RCC 7860 (cell line): ENCODE results near the gene RAD50.
"Not testable (repeated sequence)": the region's sequence is repeated elsewhere in the genome, so short reads cannot be mapped to it uniquely, and the experiment has no call there.

Experiments used
- DNase-seq: peaks from one replicate; pipeline ENCODE4 v3.0.0-alpha.2; 2015; ENCODE audit warnings: low spot score
- FAIRE-seq: peaks from 2 replicates; lab custom pipeline; 2012; peaks lifted over from hg19 to GRCh38; lab: Jason Lieb, UNC

The RAD50 gene

GRCh38 chr5:132556153-132556762 lies 519 bp upstream of the RAD50 start:
- FAIRE-seq (no peak), DNase-seq (no peak)

GRCh38 chr5:132557478-132558172 lies 848 bp downstream of the RAD50 start:
- FAIRE-seq (no peak), DNase-seq (peak; percentile 52)

GRCh38 chr5:132559383-132560060 lies 2.7 kb downstream of the RAD50 start:
- FAIRE-seq (no peak), DNase-seq (no peak)

GRCh38 chr5:132561601-132562000 lies 4.8 kb downstream of the RAD50 start:
- FAIRE-seq (no peak), DNase-seq (no peak)

GRCh38 chr5:132564555-132564954 lies 7.8 kb downstream of the RAD50 start:
- not testable (repeated sequence) for DNase-seq, FAIRE-seq

- DNase-seq (no peak), FAIRE-seq (no peak)
These were observed 9.9 kb downstream of the RAD50 start for GRCh38 chr5:132566657-132567056.

GRCh38 chr5:132576123-132576522 lies 19.3 kb downstream of the RAD50 start:
- FAIRE-seq: no peak
- no peak for DNase-seq

- not testable (repeated sequence) for DNase-seq, FAIRE-seq
These were observed 27.8 kb downstream of the RAD50 start for GRCh38 chr5:132584560-132584959.

- no peak for FAIRE-seq
- DNase-seq: no peak
These were observed 29.3 kb downstream of the RAD50 start for GRCh38 chr5:132586063-132586462.

GRCh38 chr5:132589467-132589866 lies 32.7 kb downstream of the RAD50 start:
- DNase-seq: no peak
- FAIRE-seq: no peak

GRCh38 chr5:132591145-132591544 lies 34.4 kb downstream of the RAD50 start:
- DNase-seq: no peak
- no peak for FAIRE-seq

- FAIRE-seq (no peak), DNase-seq (no peak)
These were observed 35.7 kb downstream of the RAD50 start for GRCh38 chr5:132592521-132592920.

GRCh38 chr5:132594170-132594569 lies 37.4 kb downstream of the RAD50 start:
- no peak for FAIRE-seq
- no peak for DNase-seq

- FAIRE-seq (no peak), DNase-seq (no peak)
These were observed 38.8 kb downstream of the RAD50 start for GRCh38 chr5:132595624-132596023.

- no peak for FAIRE-seq
- no peak for DNase-seq
These were observed 44.4 kb downstream of the RAD50 start for GRCh38 chr5:132601071-132601728.

- FAIRE-seq: no peak
- no peak for DNase-seq
These were observed 50.3 kb downstream of the RAD50 start for GRCh38 chr5:132607095-132607494.

GRCh38 chr5:132608107-132608506 lies 51.3 kb downstream of the RAD50 start:
- FAIRE-seq: no peak
- DNase-seq: no peak

GRCh38 chr5:132611965-132612364 lies 55.2 kb downstream of the RAD50 start:
- FAIRE-seq: no peak
- DNase-seq: no peak

- DNase-seq (no peak), FAIRE-seq (no peak)
These were observed 56.1 kb downstream of the RAD50 start for GRCh38 chr5:132612846-132613245.

GRCh38 chr5:132621699-132622098 lies 64.9 kb downstream of the RAD50 start:
- DNase-seq: no peak
- no peak for FAIRE-seq

GRCh38 chr5:132622608-132623007 lies 65.8 kb downstream of the RAD50 start:
- FAIRE-seq: no peak
- DNase-seq: no peak

- no peak for FAIRE-seq
- no peak for DNase-seq
These were observed 70.7 kb downstream of the RAD50 start for GRCh38 chr5:132627470-132627869.
